Measurements from ENCODE around the gene SERPINA3.
"Not testable (repeated sequence)": the region's sequence is repeated elsewhere in the genome, so short reads cannot be mapped to it uniquely, and the experiment has no call there.

Gene SERPINA3

GRCh38 chr14:94612174-94612573, at the start of gene SERPINA3:
Gene SERPINA3, plus strand, starts transcription at chr14:94612391. Its CDS starts 2,051 bp downstream, at chr14:94614442.
- DNase-seq (ENCODE audit: low spot score): no peak

DNA sequence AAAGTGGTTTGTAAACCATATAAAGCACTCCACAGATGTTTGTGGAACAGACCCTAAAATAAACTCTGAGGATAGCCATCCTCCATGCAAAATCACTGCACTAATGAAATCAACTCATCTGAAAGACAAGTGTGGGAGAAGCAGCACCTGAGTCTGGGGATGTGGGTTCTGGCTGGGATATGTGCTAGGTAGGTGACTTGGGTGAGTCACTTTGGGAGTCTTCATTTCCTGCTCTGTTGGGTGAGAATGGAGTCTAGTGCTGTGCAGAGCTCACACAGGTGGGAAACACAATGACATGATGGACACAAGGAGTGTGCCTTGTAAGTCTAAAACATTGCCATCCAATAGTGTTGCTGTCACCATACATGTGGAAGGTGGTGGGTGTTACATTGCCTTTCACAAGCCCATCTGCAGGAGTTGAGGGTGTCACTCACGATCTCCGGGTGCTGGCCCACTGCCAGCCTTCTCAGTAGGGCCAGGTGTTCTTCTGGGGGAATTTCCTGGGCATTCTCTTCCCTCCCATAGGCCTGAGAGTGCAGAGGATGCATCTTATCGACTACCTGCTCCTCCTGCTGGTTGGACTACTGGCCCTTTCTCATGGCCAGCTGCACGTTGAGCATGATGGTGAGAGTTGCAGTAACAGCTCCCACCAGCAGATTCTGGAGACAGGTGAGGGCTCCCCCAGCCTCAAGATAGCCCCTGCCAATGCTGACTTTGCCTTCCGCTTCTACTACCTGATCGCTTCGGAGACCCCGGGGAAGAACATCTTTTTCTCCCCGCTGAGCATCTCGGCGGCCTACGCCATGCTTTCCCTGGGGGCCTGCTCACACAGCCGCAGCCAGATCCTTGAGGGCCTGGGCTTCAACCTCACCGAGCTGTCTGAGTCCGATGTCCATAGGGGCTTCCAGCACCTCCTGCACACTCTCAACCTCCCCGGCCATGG, 49.0 kb upstream of the SERPINA3 start:
- no peak for DNase-seq (ENCODE audit: low spot score)

DNA sequence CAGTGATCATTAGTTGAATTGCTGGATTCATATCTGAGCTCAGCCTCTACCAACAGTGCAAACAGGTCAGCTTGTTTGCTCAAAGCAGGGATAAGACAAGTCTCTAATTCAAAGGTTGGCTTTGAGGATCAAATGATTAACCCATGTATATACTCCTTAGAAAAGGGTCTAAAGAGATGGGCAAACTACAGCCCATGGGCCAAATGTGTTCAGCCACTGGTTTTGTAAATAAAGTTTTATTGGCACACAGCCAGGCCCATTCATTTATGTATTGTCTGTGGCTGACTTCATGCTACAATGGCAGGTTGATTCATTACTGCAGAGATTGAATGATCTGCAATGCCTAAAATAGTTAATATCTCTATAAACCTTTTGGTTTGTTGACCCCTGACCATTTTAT, 47.8 kb upstream of the SERPINA3 start:
- DNase-seq (ENCODE audit: low spot score): no peak

DNA sequence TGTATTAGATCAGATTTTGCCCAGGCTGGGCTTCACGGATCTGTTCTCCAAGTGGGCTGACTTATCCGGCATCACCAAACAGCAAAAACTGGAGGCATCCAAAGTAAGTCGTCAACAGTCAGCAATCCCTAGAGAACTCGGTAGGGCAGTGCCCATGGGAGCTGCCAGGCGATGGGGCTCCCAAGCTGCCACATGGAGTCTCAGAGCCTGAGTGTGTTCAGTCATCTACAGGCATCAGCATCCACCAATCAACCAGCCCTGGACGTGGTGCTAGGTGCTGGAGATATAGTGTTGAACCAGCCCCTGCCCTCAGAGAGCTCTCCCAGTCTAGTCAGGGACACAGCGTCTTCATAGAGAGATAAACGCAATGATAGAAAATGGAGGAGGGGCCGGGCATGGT, 44.0 kb upstream of the SERPINA3 start:
- DNase-seq (ENCODE audit: low spot score): no peak

GRCh38 chr14:94569381-94570001, 42.7 kb upstream of the SERPINA3 start:
- DNase-seq (ENCODE audit: low spot score): no peak

DNA sequence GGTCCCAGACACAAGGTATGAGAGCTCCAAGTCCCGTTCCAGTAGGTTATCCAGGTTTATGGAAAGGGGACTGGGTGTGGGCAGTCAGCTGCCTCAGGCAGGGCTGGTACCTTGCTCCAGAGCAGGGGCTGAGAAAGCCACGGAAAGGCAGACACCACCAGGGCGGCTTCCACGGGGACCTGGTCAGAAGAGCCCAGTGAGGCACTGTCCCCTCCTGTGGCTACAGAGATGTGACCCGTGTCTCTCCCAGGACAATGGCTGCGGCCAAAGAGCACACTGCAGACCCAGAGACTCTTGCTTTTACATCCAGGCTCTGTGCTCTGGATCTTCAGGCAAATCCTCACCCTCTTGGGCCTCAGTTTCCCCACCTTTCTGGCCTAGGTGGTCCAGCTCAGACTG, 42.2 kb upstream of the SERPINA3 start:
- DNase-seq (ENCODE audit: low spot score): no peak

GRCh38 chr14:94570440-94570839, 41.8 kb upstream of the SERPINA3 start:
- DNase-seq (ENCODE audit: low spot score): no peak

- no peak for DNase-seq (ENCODE audit: low spot score)
These were observed 40.8 kb upstream of the SERPINA3 start for GRCh38 chr14:94571395-94571794.

DNA sequence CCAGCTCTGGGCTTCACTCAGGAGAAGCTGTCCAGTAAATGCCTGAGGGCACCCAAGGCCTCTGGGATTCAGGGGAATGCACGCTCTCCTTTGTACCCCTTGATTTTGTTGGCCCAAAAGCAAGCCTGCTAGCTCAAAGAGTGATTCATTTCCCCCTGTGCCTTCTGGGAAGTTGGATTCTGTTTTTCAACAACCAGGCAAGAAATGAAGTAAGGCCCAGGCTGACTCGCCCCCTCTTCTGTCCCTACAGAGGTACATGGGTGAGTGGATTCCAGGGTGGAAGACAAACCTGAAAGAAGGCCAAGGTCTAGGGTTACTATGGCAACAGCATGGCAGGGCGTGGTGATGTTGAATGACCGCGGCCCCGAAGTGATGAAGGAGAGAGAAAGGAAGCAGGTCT, 40.2 kb upstream of the SERPINA3 start:
- DNase-seq (ENCODE audit: low spot score): no peak

DNA sequence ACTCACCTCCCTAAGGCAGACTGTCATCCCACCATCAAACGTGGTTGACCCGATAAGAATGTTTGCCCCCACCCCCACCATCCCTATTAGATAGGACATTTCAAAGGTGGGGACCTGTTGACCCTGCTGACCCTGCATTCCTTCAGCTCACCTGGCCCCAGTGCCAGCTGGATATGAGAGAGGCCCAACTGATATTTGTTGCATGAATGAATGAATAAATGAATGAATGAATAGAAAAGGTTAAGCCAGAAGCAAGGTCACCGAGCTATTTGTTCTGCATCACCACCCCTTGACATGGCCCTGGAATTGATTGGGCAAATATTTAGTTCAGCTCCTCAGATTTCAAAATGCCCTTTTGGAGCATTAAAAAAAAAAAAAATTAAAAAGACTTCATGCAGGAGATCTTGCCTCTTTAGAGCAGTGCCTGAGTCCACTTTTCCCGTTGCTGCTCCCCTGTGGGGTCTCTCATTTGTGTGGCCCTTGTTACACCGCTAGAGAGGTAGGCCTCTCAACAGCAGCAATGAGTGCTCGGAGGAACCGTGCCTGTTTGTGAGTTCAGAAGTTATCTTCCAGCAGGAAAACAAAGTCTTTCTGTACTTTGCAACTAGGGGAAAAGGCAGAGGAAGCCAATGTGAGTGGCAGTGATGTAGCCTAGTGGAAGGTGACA, 39.4 kb upstream of the SERPINA3 start:
- DNase-seq (ENCODE audit: low spot score): no peak

- no peak for DNase-seq (ENCODE audit: low spot score)
These were observed 38.5 kb upstream of the SERPINA3 start for GRCh38 chr14:94573475-94574277.

DNA sequence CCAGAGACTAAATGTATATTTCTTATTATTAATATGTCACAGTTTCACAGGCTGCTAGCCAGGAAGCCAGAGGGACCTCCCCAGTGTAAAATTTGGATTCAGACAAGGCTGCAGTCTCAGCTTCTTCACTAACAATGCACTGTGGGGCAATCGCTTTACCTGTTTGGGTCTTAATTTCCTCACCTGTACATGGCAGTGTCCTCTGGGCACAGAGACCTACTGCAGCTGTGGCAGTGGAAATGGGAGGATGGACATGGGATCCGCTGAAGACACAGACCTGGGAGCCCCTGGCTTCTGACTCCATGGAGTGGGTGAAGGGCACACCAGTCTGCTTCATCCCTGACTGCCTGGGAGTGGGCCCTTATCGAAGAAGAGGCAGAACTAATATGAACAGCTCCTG, 37.9 kb upstream of the SERPINA3 start:
- no peak for DNase-seq (ENCODE audit: low spot score)

DNA sequence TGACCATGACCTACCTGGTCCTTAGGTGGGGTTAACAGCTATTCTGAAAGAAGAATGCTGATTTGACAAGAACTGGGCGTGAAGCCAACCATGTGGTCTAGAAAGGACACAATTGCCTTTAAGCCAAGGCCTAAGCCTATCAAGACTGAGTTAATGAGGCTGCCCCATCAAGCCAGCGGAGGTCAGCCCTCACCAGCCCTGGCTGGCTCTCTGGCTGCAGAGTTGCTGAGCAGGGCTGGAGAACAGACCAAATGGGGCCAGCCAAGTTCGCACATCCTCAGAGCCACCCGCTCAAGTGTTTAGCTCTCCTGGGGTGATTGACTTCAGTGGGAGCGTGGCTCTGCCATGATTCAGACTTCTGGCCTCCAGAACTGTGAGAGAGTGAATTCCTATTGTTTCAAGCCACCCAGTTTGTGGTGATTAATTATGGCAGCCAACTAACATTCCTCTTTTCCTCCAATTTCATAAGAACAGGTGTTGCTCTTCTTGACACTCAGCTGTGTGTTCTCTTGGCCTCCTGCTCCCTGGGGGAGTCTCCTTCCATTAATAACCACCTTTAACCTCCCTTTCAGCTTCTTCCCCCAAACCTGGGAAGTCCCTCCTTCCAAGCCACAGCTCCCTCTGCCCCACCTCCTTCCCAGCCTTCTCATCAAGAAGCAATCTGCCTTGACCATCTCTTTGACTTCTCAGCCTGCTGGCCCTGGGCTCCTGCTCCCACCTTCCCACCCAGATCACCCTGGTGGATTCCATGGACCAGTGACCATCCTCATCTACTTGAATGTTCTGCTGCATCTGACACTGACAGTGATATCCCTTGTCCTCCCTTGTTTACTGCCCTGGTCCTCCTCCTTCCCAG, 36.2 kb upstream of the SERPINA3 start:
- DNase-seq (ENCODE audit: low spot score): no peak

- not testable (repeated sequence) for DNase-seq (ENCODE audit: low spot score)
These were observed 34.7 kb upstream of the SERPINA3 start for GRCh38 chr14:94577472-94577871.

DNA sequence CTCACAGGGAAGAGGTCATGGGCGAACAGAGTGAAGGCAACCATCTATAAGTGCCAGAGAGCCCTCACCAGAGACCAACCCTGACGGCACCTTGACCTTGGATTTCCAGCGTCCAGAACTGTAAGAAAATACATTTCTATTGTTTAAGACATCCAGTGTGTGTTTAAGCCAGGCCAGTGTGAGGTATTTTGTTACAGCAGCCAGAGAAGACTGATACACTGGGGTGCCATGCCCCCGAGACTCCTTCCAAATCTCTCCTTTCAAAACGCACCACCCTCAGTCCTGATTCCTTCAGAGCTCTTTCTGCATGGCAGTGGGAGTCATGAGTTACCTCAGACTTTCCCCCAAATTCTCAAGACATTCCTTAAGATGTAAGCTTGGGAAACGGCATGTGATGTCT, 33.5 kb upstream of the SERPINA3 start:
- no peak for DNase-seq (ENCODE audit: low spot score)

GRCh38 chr14:94581127-94581999, 30.8 kb upstream of the SERPINA3 start, which contains the start of gene SERPINA5:
Gene SERPINA5, plus strand, starts transcription at chr14:94581426. Its CDS starts 5,937 bp downstream, at chr14:94587363.
- no peak for DNase-seq (ENCODE audit: low spot score)

DNA sequence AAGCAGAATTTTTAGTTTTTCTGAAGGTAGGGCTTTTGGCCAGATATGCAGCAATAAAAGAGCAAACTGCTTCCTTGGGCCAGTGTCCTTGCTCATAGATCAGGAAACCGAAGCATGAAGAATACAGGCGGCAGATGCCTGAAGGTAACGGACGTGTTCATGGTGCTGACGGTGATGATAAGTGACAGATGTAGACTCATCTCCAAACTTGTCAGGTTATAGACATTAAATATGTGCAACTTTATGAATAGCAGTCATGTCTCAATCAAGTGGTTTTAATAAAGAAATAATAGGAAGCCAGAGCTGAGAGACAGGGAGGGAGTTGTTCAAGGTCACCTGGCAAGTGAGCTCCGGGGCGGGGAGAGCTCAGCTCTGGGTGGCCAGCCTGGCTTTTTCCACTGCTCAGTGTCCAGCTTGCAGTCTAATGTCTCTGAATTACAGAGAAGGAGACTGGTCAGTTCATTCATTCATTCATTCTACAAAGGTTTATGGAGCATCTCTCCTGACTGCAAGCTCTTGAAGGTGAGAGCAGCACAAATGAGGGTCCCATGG, 29.9 kb upstream of the SERPINA3 start:
- no peak for DNase-seq (ENCODE audit: low spot score)

DNA sequence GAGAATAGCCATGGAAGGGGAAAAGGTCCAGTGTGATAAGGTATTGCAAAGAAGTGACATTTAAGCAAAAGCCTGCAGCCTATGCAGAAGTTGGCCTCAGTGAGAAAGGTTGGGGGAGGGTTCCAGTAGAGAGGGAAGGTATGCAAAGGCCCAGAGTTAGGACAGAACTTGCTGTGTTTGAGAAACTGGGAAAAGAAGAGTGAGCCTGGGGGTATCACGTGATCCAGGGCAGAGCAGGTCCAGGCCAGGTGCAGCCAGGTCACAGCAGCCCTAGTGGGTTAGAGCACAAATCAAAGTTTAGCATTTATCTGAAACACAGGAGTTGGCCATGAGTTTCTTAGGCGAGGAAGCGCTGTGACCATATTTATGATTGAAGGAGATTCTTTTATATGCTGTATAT, 29.3 kb upstream of the SERPINA3 start:
- no peak for DNase-seq (ENCODE audit: low spot score)

GRCh38 chr14:94583557-94583956, 28.6 kb upstream of the SERPINA3 start:
- DNase-seq (ENCODE audit: low spot score): no peak

Data from NAMALWA (cell line).